ENCODE data around the gene ZNF607. TPM values are rescaled to one million over a fixed set of nuclear protein-coding genes. Genes with fewer than 3 reads are reported as not detected.

ZNF607 gene
- total RNA-seq, 4 donors from 2014 or later, result 2.4 to 3.0 (median 2.8) TPM

DNA sequence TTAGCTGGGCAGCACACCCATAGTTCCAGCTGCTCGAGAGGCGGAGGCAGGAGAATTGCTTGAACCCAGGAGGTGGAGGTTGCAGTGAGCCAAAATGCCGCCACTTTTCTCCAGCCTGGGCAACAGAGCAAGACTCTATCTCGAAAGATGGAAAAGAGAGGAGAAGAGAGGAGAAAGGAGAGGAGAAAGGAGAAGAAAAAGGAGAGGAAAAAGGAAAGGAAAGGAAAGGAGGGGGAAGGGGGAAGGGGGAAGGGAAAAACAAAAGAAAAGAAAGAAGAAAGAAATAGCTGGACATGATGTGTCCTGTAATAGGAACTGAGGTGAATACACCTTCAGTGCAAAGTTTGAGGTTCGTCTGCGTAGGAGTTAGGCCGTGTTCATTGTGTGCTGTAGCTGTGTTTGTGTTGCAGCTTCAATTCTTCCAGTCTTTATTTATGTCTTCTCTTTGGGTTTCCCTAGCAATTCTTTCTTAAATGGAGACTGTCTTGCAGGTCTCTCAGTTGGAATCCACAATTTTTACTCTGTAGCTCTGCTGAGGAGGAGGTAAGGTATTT, 13.4 kb downstream of the ZNF607 start:
- TF ChIP-seq, protein P1, sequence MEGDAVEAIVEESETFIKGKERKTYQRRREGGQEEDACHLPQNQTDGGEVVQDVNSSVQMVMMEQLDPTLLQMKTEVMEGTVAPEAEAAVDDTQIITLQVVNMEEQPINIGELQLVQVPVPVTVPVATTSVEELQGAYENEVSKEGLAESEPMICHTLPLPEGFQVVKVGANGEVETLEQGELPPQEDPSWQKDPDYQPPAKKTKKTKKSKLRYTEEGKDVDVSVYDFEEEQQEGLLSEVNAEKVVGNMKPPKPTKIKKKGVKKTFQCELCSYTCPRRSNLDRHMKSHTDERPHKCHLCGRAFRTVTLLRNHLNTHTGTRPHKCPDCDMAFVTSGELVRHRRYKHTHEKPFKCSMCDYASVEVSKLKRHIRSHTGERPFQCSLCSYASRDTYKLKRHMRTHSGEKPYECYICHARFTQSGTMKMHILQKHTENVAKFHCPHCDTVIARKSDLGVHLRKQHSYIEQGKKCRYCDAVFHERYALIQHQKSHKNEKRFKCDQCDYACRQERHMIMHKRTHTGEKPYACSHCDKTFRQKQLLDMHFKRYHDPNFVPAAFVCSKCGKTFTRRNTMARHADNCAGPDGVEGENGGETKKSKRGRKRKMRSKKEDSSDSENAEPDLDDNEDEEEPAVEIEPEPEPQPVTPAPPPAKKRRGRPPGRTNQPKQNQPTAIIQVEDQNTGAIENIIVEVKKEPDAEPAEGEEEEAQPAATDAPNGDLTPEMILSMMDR (IDR thresholded peaks at IDR 0.05; ENCODE audit: low read depth), result no peak

DNA sequence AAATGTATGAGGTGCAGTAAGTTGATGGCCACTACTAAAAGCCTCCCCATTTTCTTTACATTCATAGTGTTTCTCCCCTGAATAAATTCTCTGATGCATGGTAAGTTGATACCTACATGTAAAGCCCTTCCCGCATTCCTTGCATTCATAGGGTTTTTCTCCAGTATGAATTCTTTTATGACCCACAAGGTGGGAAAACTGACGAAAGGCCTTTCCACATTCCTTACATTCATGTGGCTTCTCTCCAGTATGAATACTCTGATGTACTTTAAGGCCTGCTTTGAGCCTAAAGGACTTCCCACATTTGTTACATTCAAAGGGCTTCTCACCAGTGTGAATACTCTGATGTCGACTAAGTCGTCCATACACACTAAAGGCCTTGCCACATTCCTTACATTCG, 20.5 kb downstream of the ZNF607 start:
- TF ChIP-seq, protein P1 (IDR thresholded peaks at IDR 0.05; ENCODE audit: low read depth), result no peak

DNA sequence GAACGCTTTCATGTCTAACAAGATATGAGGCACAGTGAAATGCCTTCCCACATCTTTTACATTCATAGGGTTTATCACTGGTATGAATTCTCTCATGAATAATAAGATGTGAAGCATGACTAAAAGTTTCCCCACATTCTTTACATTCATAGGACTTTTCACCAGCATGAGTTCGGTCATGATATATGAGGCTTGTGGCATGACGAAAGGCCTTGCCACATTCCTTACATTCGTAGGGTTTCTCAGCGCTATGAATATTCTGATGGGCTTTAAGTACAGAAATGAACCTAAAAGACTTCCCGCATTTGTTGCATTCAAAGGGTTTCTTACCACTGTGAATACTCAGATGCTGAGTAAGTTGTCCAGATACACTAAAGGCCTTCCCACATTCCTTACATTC, 21.3 kb downstream of the ZNF607 start:
- TF ChIP-seq, protein P1 (IDR thresholded peaks at IDR 0.05; ENCODE audit: low read depth), result no peak

DNA sequence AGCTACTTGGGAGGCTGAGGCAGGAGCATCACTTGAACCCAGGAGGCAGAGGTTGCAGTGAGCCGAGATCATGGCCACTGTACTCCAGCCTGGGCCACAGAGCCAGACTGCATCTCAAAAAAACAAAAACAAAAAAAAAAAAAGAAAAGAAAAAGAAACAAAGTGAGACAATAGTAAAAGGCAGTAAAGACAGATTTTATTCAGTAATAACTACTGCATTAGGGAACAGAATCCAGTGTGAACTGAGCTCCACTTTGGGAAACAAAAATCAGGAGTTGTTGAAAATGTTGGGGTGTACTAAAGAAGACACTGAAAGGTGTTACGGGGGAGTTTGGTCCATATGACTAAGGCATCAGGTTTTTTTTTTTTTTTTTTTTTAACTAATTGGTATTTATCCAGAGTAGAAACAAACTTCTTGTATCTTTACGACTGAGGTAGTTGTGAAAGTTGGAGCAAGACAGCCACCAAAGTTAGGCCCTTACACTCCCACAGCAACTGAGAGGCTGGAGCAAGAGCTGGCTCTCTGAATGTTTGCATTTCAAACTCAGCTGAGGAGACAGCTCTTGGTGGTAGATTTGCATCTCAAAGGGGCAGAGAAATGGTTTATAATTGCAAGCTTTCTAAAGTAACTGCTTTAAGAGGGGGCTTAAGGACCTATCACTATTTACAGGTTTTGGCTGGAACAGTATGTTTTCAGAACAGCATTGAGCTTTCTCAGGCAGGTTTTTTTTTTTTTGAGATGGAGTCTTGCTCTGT, 24.2 kb downstream of the ZNF607 start:
- TF ChIP-seq, protein P1 (IDR thresholded peaks at IDR 0.05; ENCODE audit: low read depth), result no peak

DNA sequence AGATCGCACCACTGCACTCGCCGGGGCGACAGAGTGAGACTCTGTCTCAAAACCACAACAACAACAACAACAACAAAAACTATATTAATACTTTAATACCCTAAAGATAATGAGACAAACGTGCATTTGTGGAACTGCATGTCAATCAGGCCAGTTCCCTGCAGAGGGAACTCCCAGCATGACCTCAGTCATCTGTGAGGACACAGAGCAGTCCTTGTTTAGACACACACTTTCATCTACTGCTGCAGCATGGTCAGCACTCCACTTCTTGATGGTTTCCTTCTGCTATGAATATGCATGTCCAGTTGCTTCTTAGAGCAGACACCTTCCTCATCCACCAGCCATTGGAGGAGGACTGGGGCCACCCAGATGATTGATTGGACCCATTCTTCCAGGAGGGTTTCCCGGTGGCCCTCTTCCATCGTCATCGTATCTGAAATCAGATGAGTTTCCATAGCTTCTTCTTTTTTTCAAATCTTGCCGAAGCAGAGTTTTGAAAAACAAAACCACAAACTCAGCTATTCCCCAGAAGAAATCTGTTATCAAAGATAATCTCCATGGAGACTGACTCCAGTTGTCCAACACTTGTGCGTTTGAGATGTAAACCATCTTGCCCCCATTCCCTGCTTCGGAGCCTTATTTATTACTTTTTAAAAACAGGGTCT, 26.5 kb downstream of the ZNF607 start:
- TF ChIP-seq, protein P1 (IDR thresholded peaks at IDR 0.05; ENCODE audit: low read depth), result no peak

DNA sequence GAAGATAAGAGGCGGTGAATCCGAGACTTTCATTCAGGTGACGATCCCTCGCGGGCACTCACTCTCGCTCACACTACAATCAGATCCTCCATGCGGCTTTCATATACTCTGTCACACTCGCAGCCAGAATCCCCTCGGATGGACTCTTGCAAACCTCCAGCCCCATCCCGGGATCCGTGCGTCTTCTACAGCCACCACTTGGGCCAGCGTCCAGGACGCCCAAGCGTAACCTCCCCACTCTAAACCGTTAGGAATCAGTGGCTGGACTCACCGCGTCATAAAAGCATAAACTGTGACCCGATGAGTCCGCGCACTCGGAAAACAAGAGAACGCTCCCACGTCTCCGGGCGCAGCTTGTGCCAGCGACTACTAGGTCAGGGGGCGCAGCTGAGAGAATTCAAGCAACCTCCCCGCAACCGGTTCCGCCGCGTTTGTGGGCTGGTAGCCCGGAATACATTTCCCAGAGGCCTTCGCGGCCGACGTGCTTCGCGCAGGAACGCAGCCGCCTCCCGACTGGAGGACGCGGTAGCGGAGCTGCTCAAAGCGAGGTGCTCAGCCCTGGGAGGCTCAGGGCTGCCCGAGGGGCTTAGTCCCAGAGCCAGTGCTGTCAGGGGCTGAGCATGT, 27.6 kb downstream of the ZNF607 start:
- TF ChIP-seq, protein P1 (IDR thresholded peaks at IDR 0.05; ENCODE audit: low read depth), result no peak

DNA sequence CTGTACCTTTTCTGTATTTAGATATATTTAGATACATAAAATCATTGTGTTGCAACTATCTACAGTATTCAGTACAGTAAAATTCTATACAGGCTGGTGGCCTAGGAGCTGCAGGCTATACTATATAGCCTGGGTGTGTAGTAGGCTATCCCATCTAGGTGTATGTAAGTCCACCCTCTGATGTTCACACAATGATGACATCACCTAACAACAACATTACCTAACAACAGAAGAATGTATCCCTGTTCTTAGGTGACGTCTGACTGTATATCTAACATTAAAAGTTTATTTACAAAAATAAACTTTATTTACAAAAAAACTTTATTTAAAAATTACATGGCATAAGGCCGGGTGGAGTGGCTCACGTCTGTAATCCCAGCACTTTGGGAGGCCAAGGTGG, 36.0 kb downstream of the ZNF607 start:
- TF ChIP-seq, protein P1 (IDR thresholded peaks at IDR 0.05; ENCODE audit: low read depth), result no peak

Data from subcutaneous adipose tissue (tissue), 4 donors.